Stimulated activated CD8-positive, alpha-beta memory T cell treated with anti-CD3 and anti-CD28 coated beads, Interleukin-4, amount 100 ng/mL, for 24 hours (primary cell): ENCODE results near the gene RBAK.
"Not testable (repeated sequence)": the region's sequence is repeated elsewhere in the genome, so short reads cannot be mapped to it uniquely, and the experiment has no call there.

Experiments
- DNase-seq: peaks from one replicate; pipeline ENCODE4 v3.0.0-alpha.2; 2020; ENCODE audit warnings: low read depth

RBAK gene

GRCh38 chr7:5045558-5046396 is at the start of gene RBAK:
Gene RBAK (plus strand): TSS chr7:5045860. CDS start chr7:5048077, 2,217 bp downstream.
- DNase-seq = peak; percentile 84

DNA sequence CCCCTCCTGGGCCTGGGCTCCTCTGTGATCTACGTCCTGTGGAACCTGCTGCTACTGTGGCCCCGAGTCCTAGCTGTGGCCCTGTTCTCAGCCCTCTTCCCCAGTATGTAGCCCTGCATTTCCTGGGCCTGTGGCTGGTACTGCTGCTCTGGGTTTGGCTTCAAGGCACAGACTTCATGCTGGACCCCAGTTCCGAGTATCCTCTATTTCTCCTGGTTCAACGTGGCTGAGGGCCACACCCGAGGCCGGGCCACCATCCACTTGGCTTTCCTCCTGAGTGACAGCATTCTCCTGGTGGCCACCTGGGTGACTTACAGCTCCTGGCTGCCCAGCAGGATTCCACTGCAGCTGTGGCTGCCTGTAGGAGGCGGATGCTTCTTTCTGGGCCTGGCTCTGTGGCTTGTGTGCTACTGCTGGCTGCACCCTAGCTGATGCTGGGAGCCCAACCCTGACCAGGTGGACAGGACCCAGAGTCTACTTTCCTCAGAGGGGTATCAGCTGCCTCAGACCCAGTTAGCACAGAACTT is 48.9 kb upstream of the RBAK start:
- no peak for DNase-seq

- DNase-seq = no peak
These were observed 47.4 kb upstream of the RBAK start for GRCh38 chr7:4998244-4998643.

- DNase-seq = no peak
These were observed 46.8 kb upstream of the RBAK start for GRCh38 chr7:4998910-4999309.

GRCh38 chr7:4999369-4999950 is 46.2 kb upstream of the RBAK start:
- DNase-seq = no peak

DNA sequence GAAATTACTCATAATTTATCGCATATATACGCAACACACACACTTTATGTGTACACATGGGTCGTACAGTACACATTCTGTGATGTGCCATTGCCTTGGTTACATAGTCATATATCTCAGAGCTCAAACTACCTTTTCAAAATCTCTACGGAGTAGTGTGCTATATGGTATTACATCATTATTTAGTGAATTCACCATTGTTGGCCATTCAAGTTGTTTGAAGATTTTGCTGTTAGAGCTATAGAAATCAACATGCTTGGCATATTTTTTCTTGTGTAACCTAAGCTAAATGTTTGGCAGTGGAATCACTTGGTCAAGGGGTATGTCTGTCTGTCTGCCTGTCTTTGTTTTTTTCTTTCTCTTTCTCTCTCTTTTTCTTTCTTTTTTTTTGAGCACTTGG is 44.7 kb upstream of the RBAK start:
- DNase-seq = no peak

GRCh38 chr7:5001911-5002310 is 43.7 kb upstream of the RBAK start:
- no peak for DNase-seq

DNA sequence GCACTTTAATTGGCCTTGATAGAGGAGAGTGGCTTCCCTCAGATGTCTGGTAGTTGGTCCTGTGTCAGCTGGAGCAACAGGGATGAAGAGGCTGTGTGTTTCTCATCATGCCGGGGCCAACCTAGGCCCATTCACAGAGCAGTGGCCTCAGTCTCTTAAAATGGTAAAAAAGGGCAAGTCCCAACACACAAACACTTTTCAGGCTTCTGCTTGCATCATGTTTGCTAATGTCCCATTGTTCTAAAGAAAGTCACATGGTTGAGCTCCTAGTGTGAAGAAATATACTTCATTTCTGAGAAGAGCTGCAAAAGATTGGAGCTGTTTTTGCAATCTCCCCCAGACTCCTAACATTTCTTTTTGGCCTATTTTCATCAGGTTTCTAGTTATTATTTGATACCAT is 40.6 kb upstream of the RBAK start:
- no peak for DNase-seq

DNA sequence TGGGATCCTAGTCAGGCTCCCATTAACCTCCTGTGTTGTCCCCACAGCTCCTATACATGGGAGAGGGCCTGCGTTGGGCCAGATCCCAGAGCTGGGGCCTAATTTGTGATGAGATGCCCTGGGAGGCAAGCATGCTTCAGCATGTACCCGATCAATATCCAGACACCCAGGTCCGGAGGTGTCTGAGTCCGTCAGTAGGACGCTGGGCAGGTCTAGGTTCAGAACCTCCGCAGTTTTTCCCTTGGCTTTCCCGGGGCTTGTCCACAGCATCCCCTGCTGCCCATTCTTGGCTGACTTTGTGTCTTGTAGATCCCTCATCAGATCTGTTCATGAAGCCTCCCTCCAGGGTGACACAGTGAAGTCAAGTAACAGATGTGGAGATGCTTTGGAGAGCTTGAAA is 32.7 kb upstream of the RBAK start:
- no peak for DNase-seq

DNA sequence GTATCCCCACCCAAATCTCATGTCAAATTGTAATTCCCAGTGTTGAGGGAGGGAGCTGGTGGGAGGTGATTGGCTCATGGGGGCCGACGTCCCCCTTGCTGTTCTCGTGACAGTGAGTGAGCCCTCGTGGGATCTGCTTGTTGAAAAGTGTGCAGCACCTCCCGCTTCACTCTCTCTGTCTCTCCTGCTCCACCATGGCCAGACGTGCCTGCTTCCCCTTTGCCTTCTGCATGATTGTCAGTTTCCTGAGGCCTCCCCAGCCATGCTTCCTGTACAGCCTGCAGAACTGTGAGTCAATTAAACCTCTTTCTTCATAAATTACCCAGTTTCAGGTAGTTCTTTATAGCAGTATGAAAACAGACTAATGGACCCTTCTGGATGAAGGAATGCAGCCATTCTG is 29.7 kb upstream of the RBAK start:
- DNase-seq = not testable (repeated sequence)

GRCh38 chr7:5017626-5018025 is 28.0 kb upstream of the RBAK start:
- not testable (repeated sequence) for DNase-seq

GRCh38 chr7:5020098-5020497 is 25.6 kb upstream of the RBAK start:
- no peak for DNase-seq

DNA sequence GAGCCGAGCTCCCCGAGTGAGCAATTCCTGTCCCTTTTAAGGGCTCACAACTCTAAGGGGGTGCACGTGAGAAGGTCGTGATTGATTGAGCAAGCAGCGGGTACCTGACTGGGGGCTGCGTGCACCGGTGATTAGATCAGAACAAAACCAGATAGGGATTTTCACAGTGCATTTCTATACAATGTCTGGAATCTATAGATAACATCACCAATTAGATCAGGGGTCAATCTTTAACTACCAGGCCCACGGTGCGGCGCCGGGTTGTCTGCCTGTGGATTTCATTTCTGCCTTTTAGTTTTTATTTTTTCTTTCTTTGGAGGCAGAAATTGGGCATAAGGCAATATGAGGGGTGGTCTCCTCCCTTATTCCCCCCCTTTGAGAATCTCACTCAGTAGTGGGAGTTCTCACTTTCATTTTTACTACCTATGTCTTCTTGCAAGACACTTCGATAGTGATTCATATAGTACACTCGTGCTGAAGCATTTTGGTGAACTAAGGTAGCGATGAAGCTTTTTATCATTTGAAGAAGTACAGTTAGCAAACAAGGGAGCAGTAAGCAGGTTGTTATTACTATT is 24.6 kb upstream of the RBAK start:
- DNase-seq = not testable (repeated sequence)

GRCh38 chr7:5023626-5024025 is 22.0 kb upstream of the RBAK start:
- DNase-seq = not testable (repeated sequence)

DNA sequence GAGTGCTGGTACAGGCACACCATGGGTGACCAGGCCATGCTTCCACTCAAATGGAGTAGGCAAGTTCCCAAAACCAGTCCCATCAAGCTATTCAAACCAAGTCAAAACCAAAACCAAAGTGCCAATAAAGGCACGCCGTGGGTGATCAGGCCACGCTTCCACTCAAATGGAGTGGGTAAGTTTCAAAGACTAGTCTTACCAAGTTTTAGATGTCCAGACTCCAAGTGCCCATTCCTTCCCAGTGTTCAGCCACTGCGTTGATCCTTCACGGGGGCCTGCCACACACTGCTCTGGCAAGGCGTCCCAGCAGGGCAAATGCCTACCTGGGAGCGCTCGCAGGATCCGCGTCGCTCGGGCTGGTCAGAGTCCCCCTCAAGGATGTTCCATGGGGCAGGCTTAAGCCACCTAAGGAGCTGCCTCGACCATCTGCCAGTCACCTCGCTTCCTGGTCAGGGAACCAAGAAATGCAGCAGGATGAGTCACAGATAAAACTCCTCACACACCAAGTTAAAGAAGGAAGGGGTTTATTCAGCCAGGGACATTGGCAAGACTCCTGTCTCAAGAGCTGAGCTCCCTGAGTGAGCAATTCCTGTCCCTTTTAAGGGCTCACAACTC is 17.8 kb upstream of the RBAK start:
- DNase-seq = not testable (repeated sequence)

DNA sequence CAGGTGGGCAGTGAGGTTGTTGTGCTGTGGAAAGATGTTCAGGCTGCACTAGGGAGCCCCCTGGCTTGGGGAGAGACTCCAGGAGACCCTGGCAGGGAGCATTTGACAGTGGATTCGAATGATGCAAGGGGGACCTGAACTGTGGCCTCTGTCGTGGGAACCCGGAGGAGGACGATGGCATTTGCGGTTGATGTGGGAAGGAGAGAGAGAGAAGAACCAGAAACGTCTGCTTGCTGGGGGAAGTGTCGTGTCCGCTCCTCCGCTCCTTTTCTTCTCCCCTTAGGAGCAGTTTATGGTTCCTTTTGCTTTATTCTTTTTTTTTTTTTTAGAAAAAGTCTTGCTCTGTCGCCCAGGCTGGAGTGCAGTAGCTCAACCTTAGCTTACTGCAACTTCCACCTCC is 12.5 kb upstream of the RBAK start:
- DNase-seq = not testable (repeated sequence)

- no peak for DNase-seq
These were observed 10.4 kb upstream of the RBAK start for GRCh38 chr7:5035276-5035675.

DNA sequence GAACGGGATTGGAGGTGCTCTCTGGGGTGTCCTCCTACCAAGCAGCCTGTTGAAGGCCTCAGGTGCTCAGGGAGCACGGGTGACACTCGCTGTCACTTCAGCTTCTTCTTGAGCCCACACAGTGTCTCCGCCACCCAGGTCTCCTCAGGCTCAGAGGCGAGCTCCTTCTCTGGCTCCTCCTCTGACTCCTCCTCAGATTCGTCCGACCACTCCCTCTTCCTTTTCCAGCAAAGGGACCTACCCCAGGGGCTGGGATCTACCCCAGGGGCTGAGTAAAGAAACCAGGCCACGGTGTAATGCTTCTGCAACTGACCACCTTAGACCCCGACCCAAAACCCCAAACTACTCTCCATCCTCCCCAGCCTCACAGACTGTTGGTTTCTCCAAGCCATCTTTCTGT is 9.2 kb upstream of the RBAK start:
- no peak for DNase-seq

- DNase-seq = no peak
These were observed 4.6 kb upstream of the RBAK start for GRCh38 chr7:5041047-5041446.

GRCh38 chr7:5043661-5044060 is 2.0 kb upstream of the RBAK start:
- DNase-seq = no peak

- DNase-seq = not testable (repeated sequence)
These were observed 705 bp downstream of the RBAK start for GRCh38 chr7:5046397-5046732.

GRCh38 chr7:5047127-5047526 is 1.5 kb downstream of the RBAK start:
- not testable (repeated sequence) for DNase-seq

- DNase-seq = no peak
These were observed 5.0 kb downstream of the RBAK start for GRCh38 chr7:5050676-5051075.
